Mononuclear cell (primary cell): ENCODE data around the gene MMS19. TPM values are rescaled to one million over a fixed set of nuclear protein-coding genes. Genes with fewer than 3 reads are reported as not detected.

ENCODE experiments used
- H3K27me3 ChIP-seq: 2 replicates; pipeline ENCODE4 v1.6.0; 2011; ENCODE audit warnings: low read length, control low read depth; ENCODE audit not compliant: insufficient read depth
- H3K4me1 ChIP-seq: 2 replicates; pipeline ENCODE4 v1.5.1; 2011; ENCODE audit warnings: mild to moderate bottlenecking, low read length, control low read depth; ENCODE audit not compliant: insufficient read depth
- H3K4me3 ChIP-seq: 2 replicates; pipeline ENCODE4 v1.5.1; 2011; ENCODE audit warnings: mild to moderate bottlenecking, low read length, moderate library complexity
- H3K9me3 ChIP-seq: 2 replicates; pipeline ENCODE4 v1.5.1; 2011; ENCODE audit warnings: low read depth, mild to moderate bottlenecking, control low read depth, low read length
- total RNA-seq: library from RNA; depleted of rRNA; stranded (reverse); fragments of >200 nt; gene quantifications from one replicate; pipeline ENCODE4 v1.2.3, GENCODE V29; 2012

The MMS19 gene, protein sequence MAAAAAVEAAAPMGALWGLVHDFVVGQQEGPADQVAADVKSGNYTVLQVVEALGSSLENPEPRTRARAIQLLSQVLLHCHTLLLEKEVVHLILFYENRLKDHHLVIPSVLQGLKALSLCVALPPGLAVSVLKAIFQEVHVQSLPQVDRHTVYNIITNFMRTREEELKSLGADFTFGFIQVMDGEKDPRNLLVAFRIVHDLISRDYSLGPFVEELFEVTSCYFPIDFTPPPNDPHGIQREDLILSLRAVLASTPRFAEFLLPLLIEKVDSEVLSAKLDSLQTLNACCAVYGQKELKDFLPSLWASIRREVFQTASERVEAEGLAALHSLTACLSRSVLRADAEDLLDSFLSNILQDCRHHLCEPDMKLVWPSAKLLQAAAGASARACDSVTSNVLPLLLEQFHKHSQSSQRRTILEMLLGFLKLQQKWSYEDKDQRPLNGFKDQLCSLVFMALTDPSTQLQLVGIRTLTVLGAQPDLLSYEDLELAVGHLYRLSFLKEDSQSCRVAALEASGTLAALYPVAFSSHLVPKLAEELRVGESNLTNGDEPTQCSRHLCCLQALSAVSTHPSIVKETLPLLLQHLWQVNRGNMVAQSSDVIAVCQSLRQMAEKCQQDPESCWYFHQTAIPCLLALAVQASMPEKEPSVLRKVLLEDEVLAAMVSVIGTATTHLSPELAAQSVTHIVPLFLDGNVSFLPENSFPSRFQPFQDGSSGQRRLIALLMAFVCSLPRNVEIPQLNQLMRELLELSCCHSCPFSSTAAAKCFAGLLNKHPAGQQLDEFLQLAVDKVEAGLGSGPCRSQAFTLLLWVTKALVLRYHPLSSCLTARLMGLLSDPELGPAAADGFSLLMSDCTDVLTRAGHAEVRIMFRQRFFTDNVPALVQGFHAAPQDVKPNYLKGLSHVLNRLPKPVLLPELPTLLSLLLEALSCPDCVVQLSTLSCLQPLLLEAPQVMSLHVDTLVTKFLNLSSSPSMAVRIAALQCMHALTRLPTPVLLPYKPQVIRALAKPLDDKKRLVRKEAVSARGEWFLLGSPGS
- 30.2 TPM for total RNA-seq

DNA sequence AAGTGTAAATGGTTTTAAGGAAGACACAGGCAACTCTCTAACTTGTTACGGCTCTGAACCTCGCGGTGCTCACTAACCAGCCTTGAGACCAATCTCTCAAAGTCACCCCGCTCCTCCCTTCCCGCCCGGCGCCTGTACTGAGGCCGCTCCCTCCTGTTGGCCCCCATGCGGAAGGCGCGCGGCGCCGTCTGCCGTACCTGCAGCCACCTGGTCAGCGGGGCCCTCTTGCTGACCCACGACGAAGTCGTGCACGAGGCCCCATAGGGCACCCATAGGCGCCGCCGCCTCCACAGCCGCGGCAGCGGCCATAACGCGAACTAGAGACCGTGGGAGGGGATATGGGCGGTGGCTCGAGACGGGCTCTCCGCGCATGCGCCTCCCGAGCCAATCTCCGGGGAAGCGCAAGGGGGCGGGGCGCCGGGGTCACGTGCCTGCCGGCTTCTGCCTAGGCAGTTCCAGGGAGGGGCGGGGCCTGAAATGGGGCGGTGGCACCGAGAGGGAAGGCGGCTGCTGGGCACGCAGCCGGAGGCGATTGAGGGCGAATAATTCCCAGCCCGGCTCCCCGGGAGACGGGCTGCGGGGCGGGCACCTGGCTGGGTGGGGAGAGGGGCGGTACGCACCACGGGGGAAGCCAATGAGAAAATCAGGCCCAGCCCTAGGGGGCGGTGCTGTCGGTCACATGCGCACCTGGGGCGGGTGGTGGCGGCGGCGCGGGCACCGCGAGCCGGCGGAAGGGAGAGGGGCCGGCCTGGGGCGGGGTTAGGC is at the start of gene MMS19:
MMS19 (minus strand) TSS at position 347 of the 765 bp plus-strand sequence; CDS start at position 309, 38 bp downstream.
- peaks cover 50% of the 10 kb centered on the region for H3K4me1 ChIP-seq

DNA sequence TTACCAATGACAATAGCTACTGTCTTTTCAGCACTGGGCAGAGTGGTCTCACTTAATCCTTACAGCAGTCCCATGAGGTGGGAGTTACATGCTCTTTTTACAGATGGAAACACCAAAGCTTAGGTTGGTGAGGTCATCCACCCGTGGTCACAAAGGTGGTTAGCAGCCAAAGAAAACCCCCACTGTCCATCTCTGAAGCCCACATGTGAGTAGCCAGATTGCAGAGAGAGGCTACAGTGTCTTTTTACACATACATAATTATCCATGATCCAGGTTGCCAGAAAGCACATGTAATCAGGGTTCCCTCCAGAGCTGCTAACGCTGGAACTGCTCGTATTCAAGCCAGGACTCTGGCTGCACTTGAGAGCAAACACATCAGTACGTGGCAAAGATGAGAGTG is 49.7 kb upstream of the MMS19 start:
- no peaks in the 10 kb centered on the region for H3K9me3 ChIP-seq
- H3K4me1 ChIP-seq = peaks cover 22% of the 10 kb centered on the region
- no peaks in the 10 kb centered on the region for H3K27me3 ChIP-seq
- H3K4me3 ChIP-seq = no peak overlapping the region

More for the DNA sequence above, at the start of gene MMS19:
- Histone ChIP-seq H3K27me3 (peaks cover 7% of the 10 kb centered on the region), H3K4me3 (peak within 1 kb of the TSS; percentile 89), H3K9me3 (no peaks in the 10 kb centered on the region)

DNA sequence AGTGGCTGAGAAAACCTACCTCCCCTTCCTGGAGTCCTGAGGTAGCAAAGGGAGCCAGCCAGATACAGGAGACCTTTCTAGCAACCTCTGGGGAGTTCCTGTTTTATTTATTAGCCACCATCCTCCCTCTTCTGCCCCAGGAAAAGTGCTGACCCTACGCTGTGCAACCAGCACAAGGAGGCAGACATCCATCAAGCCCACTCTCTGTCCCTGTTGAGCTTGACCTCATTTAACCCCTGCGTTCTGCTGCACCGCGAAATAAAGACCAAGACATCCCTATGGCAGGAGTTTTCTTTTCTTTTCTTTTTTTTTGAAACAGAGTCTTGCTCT is 49.0 kb upstream of the MMS19 start:
- Histone ChIP-seq H3K4me1 (peaks cover 29% of the 10 kb centered on the region), H3K27me3 (no peaks in the 10 kb centered on the region), H3K4me3 (no peak overlapping the region), H3K9me3 (no peaks in the 10 kb centered on the region)

DNA sequence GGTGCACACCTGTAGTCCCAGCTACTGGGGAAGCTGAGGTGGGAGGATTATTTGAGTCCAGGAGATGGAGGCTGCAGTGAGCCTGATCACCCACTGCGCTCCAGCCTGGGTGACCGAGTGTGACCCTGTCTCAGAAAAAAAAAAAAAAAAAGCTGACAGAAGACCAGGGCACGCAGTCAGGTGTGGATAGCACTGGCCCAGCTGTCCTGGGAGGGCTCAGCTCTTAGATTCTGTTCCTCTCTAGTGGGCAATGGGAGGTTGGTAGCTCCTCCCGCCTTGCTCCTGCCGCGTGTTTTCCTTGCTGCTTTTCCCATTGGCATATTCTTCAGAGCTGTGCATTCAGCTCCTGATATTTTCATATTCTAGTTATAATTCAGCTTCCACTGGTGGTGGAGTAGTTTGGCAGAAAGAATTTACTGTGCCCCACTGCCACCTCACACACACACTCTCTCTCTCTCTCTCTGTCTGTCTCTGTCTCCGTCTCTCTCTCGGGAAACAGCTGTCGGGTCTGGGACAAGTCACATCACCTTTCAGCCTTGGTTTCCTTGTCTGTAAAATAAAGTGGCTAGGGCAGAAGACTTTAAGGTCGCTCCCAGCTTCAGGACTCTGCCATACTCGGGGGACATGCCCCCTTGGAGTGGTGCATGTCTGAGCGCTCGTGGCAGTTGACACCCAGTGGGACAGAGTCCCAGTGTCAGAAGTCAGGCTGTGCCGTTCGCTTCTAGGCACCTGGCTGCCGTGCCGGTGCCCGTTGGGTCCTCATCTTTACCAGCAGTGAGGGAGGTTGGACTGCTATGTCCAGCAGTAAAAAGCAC is 48.4 kb upstream of the MMS19 start:
- H3K9me3 ChIP-seq = no peaks in the 10 kb centered on the region
- no peaks in the 10 kb centered on the region for H3K27me3 ChIP-seq
- peaks cover 34% of the 10 kb centered on the region for H3K4me1 ChIP-seq
- H3K4me3 ChIP-seq = no peak overlapping the region

DNA sequence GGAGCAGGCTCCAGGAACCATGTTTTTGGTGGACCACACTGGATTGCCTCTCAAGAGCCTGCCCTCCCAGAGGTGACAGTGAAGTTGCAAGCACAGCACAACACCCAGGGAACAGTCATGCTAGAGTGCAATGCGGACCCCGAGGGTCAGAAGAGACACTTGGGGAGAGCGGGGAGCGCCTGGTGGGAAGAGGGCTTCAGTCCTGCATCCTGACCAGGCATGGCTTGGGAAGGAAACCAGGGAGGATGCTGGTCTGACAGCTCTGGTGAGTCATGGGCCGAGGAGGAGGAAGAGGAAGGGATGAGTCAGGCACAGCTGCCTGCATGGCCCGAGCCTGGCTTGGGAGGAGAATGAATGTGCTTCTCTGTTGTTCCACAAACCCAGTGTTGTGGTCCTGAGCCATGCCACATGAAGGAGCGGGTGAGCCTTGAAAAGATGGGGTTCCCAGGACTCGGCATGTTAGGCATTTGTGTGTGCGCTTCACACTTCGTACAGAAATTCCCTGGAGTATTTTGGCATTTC is 44.9 kb upstream of the MMS19 start:
- H3K27me3 ChIP-seq = no peaks in the 10 kb centered on the region
- no peaks in the 10 kb centered on the region for H3K9me3 ChIP-seq
- H3K4me3 ChIP-seq = no peak overlapping the region
- H3K4me1 ChIP-seq = peaks cover 39% of the 10 kb centered on the region

DNA sequence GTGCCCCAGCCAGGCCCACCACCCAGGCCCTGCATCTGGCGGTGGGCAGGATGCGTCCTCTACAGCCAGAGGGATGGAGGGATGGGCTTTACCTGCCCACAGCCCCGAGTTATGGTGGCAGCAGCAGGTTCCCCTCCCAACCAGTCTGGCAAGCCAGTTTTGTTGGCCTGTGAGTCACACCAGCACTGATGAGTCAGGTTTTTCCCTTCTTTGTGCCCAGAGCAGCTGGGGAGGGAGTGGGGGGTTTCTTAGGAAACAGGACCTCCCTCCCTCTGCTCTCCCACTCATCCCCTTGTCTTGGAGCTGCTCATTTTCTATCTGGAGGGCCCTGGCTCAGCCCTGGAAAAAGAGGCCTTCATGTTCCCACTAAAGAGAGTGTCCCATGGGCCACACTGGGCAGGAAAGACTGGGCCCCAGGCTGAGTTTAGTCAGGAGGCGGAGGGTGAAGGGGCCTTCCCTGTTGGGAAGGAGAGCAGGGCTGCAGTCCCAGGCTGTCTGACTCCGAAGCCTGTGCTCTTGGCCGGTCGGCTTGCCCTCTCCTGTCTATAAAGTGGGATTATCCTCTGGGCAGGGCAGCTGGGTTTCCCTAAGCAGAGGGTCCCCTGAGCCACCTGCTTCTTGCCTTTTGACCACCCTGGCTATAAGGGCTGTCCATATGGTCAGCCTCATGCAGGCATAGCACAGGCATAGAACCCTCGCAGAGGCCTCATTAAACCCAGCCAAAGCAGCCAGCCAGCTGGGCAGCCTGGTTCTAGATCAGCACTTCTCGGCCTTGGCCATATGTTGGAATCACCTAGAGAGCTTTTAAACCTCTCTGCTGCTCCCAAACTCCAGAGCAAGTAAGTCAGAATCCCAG is 44.2 kb upstream of the MMS19 start:
- Histone ChIP-seq H3K4me3 (no peak overlapping the region), H3K4me1 (peaks cover 39% of the 10 kb centered on the region), H3K9me3 (no peaks in the 10 kb centered on the region), H3K27me3 (no peaks in the 10 kb centered on the region)

DNA sequence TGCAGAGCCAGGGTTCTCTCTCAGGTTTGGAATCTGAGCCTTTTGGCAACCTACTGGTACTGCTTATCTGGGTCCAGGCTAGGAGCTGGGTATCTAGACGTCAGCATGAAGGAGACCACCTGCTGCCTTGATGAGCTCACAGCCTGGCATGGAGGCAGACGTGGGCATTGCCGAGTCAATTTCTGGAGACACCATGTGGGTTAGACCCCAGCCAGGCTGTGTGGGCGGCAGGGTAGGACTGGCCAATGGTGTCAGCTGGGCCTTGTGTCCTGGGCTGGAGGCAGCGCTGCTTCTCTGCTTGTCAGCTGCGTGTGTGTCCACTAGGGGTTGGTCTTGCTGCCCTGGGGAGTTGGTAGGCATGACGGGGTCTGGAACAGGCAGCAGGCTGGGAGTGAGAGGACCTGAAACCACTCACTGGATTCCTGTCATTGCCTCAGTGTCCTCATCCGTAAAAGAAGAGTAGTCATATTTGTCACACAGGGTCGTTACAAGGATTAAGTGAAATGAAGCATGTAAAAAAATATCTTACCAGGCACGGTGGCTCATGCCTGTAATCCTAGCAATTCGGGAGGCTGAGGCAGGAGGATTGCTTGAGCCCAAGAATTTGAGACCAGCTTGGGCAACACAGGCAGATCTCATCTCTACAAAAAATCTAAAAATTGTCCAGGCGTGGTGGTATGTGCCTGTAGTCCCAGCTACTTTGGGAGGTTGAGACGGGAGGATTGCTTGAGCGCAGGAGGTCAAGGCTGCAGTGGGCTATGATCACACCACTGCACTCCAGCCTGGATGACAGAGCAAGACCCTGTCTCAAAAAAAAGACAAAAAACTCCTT is 42.7 kb upstream of the MMS19 start:
- Histone ChIP-seq H3K4me3 (no peak overlapping the region), H3K27me3 (no peaks in the 10 kb centered on the region), H3K9me3 (no peaks in the 10 kb centered on the region), H3K4me1 (peaks cover 39% of the 10 kb centered on the region)

DNA sequence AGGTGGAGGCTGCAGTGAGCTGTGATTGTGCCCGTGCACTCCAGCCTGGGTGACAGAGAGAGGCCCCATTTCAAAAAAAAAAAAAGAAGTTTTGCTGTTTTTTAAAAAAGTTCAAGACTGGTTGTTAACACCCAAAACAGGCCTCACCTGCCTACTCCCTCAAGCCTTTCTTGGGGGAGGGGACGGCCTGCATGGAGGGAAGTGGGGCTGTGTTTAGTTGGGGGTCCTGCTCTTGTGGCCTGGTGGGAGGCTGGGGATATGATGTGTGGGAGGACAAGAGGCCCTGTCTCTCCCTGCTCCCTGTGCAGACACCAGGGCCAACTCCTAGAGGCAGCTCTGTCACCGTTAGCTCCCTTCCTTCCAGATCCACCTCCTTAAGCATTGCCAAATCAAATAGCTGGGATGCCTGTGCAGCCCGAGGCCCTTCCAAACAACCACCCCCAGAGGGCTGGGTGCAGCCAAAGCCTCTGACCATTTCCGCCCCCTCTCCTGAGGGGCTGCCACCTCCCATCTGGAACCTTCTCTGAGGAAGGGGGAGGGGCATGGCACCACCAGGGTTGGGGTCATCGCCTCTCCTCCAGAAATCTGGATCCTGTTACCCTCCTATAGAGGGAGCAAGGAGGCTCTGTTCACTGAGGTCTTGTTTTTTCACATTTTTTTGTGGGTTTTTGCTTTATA is 41.4 kb upstream of the MMS19 start:
- Histone ChIP-seq H3K4me1 (peaks cover 32% of the 10 kb centered on the region), H3K9me3 (no peaks in the 10 kb centered on the region), H3K27me3 (no peaks in the 10 kb centered on the region), H3K4me3 (no peak overlapping the region)

DNA sequence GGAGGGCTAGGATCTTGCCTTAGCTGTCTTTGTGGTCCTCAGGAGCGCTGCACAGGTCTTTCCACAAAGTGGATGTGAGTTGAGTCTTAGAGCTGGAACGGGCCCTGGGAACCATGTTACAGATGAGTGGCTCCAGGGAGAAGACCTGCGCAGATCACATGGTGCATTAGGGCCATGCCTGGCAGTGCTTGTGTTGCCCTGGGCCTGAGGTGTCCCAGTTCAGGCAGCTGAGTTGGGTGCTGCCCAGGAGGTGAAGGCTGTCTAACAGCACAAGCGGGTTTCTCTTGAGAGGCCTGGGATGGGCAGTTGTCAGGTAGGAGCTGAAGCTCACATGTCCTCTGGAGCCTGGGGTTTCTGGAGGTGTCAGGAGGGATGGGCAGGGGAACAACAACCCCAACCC is 40.6 kb upstream of the MMS19 start:
- Histone ChIP-seq H3K27me3 (no peaks in the 10 kb centered on the region), H3K9me3 (no peaks in the 10 kb centered on the region), H3K4me3 (no peak overlapping the region), H3K4me1 (peaks cover 26% of the 10 kb centered on the region)

DNA sequence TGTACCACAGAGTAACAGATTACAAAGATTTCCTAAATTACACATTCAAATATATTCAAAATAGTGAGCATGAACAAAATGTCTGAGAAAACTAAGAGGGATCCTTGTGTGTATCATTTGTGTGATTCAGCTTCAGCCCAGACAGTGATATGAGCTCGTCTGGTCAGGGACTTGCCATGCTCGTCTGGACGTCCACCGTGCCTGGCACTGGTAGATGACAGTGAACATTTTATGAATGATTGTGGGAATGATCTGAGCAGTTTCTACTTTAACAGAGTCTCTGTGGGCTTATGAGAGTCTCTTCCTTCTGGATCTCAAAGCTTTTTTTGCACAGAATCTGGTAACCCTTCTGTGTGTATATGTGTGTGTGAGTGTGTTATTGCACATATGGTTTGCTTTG is 40.2 kb upstream of the MMS19 start:
- Histone ChIP-seq H3K9me3 (no peaks in the 10 kb centered on the region), H3K4me3 (no peak overlapping the region), H3K27me3 (no peaks in the 10 kb centered on the region), H3K4me1 (peaks cover 22% of the 10 kb centered on the region)

DNA sequence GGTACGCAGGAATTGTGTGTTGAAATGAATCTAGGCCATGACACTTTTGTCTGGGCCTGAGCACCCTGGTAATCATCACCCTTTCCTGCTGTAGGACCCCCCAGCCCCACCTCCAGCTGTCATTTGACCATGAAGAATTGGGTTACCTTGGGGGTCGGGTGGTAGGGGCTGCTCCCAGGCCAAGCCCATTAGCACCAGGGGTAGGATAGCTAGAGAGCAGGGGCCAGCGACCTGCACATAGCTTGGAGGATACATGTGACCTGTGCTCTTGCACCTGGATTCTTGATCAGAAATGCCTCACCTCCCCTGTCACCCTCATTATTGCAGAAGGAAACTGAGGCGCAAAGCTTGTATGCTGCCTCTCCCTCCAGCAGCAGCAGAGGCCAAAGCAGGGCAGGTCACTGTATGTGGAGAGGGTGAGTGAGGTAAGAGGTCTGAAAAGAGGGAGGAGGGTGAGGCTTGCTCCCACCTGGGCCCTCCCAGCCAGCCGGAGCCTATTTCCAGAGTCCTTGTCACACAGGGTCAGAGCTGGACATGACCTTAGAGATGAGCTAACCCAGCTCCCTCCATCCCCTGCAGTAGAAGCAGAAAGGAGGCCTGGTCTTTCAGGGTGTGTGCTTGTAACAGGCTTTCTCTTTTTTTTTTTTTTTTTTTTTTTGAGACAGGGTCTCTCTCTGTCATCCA is 39.1 kb upstream of the MMS19 start:
- peaks cover 11% of the 10 kb centered on the region for H3K4me1 ChIP-seq
- H3K4me3 ChIP-seq = no peak overlapping the region
- H3K9me3 ChIP-seq = no peaks in the 10 kb centered on the region
- no peaks in the 10 kb centered on the region for H3K27me3 ChIP-seq
